Urinary bladder (tissue), 2 donors: ENCODE data around the gene GALK2. TPM values are rescaled to one million over a fixed set of nuclear protein-coding genes. Genes with fewer than 3 reads are reported as not detected.

Experiments used
- polyA plus RNA-seq: library from polyadenylated mRNA; stranded (reverse); fragments of 200-250 nt; gene quantifications from one replicate; pipeline ENCODE4 v1.2.3, GENCODE V29; 2013
- small RNA-seq: library from RNA; depleted of rRNA; stranded (forward); fragments of <200 nt; gene quantifications from one replicate; pipeline ENCODE3, GENCODE V24; 2014
- total RNA-seq: library from RNA; depleted of rRNA; stranded (reverse); fragments of >200 nt; gene quantifications from one replicate; pipeline ENCODE4 v1.2.3, GENCODE V29; 2014
- donor health status: healthy.

GALK2 gene
- total and polyA plus RNA-seq, 2 donors: 22.2 to 49.8 TPM

Small RNA genes within 50 kb of the gene (small RNA-seq; reads per million reads assigned to genes)
- not detected for gene MIR4716
- not detected for gene RF00019
- not detected for gene RN7SL307P

Other genes with a start within 250 kb of the GALK2 start
- 8.8 TPM for gene SHC4, start 206.3 kb upstream of the GALK2 start, total RNA-seq
- 0.68 TPM for gene SHC4, start 206.3 kb upstream of the GALK2 start, polyA plus RNA-seq
- 94.2 TPM for gene SECISBP2L, start 123.8 kb upstream of the GALK2 start, total RNA-seq
- gene SECISBP2L, start 123.8 kb upstream of the GALK2 start, polyA plus RNA-seq: 20.1 TPM
- gene COPS2, start 14.6 kb upstream of the GALK2 start, total RNA-seq: 139 TPM
- 59.1 TPM for gene COPS2, start 14.6 kb upstream of the GALK2 start, polyA plus RNA-seq